ENCODE data around the gene ROR2.
"Not testable (repeated sequence)": the region's sequence is repeated elsewhere in the genome, so short reads cannot be mapped to it uniquely, and the experiment has no call there.

The ROR2 gene

DNA sequence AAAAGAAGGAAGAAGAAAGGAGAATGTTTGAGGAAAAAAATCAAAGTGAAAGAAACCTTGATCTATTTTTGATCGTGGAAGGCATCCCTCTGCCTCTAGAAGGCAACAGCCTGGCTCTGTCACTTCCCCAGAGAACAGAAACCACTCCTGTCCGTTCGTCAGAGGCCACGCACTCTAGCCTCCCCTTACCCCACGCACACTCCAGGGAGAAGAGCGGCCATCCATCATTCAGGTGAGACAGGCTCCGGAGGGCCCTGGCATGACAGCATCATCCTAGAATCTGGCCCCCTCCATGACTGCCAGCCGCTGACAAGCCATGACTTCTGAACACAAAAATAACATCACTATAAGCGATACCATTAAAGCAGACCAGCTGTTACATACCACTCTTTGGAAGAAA is 135.8 kb downstream of the ROR2 start:
- DNase-seq: no peak

DNA sequence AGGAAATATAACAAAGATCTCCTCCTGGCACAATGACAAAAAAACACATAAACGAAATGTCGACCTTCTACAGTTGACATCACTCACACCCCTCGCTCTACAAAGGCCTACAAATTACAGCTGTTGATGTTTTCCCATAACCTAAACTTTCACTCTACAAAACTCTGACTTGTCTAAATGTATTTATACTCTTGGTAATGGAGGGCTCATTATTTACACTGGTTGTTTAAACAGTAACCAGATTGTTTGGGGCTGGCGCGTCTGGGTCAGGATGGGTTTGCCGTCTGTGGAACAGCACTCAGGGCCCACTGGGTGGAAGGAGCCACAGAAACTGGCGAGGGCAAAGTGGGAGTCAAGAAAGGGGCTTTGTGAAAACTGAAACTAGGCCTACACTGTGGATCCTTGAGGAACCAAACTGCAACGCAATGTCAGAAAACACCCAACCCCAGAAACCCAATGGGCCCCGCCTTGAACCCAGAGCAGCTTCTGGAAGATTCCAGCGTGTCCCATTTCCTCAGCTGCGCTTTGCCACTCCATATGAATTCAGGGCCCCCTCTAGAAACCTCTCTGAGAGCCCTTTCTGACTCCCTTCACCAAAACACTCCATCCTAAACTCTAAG is 136.7 kb downstream of the ROR2 start:
- no peak for DNase-seq

DNA sequence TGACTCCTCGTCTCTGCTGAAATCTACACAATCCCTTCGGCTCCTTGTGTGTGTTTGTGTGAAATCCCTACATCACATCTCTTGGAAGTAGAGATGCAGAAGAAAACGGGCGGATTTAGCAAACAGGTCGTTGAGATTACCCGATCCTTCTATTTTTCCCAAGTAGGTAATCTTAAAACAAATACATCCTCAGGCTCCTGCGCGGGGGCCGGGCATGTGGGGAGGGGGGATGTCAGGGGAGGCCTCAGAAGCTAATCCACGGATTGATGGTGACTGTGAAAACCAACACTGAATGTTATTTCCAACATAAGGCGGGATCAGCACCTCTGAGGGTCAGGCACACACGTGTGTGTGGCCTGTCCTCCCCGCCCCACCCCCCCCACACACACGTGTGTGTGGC is 137.8 kb downstream of the ROR2 start:
- no peak for DNase-seq

DNA sequence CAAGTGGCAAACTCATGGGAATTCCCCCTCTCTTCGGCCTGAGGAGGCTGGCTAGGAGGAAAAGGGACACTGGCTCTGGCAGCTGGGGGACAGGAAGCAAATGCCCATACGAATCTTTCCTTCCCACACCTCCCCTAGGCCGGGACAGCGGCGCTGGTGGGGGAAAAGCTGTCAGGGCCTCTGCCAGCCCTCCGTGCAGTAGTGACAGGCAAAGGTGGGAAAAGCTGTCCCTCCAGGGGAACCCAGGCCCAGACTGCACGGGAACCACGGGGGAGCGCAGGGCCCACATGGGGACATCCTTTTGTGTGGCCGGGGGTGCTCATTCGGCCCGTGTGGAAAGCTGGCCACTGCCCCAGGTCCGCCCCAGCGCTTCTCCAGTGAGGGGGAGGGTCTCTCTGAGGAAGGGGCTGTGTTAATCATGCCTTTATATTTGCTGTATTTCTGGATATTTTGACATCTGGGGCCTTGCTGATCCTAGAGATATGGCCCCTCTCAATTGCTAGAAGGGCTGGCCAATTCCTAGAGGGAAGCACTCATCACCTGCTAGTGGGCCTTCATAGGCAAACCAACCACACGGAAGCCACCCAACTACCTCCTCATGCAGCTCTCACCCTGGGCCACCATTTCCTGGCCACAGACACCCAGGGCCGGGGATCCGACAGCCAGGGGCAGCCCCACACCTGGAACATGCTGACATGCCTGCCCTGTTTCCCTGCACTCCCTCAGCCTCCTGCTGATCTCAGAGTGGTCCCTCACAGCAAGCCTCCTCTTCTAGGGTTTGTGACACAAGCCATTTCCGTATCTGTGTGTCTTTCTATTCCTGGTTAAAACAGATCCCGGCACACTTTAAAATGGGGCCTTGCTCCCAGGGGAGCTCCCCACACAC is 138.8 kb downstream of the ROR2 start:
- DNase-seq: no peak

DNA sequence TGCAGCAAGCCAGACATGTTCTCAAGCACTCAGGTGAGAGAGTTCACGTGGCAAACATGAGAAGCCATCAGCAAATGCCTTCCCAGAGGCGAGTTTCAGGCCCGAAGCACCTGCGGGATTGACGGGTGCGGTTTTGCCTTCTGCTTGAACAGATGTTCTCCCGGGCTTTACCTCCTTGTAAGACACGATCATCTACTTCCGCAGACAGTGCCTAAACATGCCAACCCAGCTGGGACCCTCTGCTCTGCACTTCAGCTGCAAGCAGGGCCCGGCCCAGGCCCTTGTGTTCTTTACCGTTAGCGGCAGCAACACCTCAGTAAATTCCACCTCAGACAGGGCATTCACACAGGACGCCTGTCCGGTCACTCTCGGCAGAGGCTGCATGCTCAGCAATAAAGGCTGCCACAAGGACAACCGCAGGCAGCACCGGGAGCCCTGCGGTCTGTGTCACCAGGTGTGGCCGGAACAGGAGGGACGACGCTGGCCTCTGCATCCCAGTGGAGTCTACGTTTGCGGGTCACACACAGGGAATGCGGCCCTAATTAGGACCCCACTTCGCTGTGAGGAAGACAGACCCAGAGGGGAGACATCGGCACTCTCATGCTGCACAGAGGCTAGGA is 139.6 kb downstream of the ROR2 start:
- DNase-seq: no peak

DNA sequence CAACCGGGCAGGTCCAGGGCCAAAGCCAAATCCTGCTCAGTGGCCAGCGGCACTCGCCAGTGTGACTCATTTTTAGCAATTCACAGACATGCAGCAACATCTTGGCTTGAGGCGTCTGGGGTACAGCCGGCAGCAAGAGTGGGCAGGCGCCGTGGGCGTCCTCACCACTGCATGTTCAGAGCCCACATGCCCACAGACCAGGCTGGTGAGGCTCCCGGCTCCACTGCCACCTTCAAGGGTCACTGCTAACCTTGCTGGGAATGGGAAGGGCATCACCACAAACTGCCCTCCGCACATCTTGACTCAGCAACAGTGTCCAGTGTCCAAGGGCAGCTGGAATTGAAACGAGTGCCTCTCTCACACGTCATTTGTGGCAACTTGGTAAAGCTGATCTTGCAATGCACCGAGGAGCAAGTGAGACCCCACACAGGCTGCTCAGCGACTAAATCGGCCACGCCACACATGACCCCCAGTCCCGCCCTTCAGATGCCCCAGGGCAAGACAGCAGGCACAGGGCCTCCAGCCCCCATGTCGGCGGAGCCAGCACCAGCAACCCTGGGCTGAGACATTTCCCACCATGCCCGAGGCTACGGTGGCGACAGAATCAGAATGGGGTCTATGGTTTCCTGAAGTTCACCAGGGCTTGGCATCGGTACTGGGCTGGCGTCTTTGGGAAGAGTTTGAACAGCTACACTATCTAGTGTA is 140.3 kb downstream of the ROR2 start:
- no peak for DNase-seq

DNA sequence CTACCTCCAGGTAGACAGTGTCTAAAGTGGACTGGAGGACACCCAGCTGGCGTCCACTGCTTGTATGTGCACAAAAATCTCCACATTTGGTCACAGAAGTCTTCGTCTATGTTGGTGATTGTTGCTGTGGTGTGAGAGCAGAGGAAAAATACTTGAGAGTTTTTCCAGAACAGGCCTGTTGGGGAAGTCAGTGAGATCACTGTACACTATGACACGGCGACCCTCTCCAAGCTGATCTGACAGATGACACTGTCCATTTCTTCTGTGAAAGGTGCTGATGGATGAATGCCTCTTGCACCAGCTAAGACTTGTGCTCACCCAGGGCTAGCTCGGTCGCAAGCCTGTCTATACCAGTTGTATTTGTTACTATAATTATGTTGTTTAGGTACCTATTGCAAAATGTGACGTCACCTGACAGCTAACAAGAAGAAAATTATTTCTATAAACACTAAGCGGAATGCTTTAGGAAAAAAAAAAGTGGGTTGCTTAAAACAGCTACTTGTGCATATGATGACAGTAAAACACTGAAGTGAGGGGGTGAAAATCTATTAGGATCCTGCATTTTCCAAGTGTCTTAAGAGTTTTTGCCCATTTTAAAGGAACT is 142.3 kb downstream of the ROR2 start:
- no peak for DNase-seq

DNA sequence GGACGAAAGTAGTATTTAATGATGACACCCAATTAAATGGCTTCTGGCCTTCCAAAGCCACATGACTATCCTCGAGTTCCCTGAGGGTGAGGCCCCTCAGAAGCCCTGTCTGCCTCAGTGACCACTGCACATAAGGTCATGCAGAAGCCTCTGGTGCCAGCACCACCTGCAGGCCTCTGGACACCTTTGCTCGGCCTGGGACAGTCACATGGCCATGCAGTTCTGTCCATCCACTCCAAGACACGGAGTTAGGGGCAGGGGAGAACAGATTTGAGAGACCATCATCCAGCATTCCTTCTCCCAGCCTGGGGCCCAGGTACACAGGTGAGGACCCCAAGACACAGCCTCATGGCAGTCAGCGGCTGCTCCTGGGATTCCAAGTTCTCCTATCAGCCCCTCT is 145.0 kb downstream of the ROR2 start:
- DNase-seq: no peak

DNA sequence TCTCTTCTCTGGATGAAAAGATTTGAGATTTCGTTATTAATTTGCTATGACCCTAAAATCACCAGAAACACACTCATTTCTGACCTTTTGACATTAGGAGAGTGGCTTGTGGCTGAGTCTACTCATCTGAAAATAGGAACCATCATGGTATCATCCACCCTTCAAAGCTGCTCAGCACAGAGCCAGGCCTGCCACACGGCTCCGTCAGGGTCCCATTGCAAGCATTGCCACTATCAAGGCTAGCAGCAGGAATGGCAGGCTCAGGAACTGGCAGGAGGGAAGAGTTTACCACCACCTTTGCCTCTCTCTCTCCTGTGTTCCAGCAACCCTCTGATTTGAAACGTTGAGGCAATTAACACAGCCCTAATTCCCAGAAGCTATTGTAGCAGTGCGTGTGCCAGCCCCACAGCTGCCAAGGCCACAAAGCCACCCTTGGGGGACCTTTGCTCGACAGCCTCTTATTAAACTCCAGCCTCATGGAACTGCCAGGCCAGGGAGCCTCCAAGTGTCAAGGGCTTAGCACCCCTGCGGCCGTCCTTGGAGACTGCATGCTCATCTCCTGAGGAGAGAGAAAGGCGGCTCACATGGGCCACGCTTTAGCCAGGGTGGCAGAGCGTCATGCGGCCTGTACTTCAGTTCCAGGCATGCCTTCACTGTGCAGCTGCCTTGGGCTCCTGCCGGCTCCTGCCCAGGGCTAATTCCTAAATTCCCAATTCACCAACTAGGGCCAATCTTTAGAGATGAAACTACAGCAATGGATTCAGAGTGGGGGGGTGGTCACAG is 145.9 kb downstream of the ROR2 start:
- DNase-seq: no peak

DNA sequence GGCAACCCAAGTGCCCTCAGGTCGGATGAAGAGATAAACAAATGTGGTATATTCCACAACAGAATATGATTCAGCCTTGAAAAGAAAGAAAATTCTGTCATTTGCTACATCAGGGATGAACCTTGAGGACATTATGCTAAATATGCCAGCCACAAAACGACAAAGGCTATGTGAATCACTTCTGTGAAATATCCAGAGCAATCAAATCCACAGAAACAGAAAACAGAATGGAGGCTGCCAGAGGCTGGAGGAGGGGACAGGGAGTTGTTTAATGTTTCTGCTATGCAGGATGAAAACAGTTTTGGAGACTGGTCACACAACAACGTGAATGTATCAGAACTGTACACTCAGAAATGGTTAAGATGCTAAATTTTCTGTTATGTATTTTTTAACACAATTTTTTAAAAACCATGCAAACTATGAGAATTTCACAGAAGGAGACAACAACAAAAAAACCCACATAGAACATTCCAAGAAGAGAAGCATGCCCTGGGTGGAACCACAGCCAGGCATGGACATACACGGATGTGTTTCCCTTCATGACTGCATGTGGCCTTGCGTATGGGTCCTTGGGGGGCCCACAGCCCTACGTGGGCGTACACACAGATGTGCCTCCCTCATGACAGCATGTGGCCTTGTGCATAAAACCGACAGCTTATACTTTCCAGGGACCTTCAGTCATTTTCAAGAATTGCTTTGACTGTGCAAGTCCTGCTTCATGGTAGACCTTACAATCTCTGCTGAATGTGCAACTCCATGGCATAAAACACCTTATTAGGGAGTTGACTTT is 146.7 kb downstream of the ROR2 start:
- DNase-seq: peak; percentile 7

DNA sequence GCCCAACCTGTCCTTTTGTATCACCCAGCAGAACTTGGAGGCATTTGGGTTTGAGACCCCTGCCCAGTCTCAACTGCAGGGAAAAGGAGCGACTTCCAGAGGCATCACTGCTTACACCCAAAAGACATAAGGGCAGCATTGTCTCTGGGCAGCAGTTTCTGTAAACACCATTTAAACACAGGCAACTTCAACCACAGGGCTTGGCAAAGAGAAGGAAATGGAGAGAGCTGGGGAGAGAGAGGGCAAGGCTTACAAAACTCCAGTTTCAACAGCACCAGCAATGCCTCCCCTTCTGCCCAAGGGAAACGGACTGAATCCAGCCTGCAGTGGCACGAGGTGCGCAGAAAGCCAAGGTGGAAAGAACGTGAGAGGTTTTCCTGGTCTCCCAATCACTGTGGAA is 147.6 kb downstream of the ROR2 start:
- DNase-seq: no peak

DNA sequence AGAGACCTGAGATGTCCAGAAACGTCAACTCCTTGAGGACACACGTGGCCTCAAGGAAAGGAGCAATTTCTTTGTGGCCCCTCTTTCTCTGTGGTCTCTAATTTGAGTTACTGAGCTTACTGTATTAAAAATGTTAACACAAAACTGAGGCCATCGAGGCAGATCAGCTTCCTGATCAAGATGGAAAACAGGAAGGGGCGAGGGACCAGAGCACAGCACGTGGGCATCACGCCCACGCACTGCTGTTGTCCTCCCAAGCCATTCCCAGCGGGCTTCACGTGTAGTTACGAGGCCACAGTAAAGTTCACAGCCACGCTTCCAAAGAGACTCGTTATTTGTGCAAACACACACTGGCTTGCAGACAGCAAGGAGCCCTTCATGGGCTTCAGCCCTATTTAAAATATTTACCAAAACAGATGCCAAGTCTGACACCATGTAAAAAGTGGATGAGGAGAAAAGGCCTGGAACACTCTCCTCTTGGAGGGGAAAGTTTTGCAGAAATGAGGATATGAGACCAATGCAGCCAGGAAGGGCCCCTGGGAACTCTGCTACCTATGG is 149.5 kb downstream of the ROR2 start:
- no peak for DNase-seq

DNA sequence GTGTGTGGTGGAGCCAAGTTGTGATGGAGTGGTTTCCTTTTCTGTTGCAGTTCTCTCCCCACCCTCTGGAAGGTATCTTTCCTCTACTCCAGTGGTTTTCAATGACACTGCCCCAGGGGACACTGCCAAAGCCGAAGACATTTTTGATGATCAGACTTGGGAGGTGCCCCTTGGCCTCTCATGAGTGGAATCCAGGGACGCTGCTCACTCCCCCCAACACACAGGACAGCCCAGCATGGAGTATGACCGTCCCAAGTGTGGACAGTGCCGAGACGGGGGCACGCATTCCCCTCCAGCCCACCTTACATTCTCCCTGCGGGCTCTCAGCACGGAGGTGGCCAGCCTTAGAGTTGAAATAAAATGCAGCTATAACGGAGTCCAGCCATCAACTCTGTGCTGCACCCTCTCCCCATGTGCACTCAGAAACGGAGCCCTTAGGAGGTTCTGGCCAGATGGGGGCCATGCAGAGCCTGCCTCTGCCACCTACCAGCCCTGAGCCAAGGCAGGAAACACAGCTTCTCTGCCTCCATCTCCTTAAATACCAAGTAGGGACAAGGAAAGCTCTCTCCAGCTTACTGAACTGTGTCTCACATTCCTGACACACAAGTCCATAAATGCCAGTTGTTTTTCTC is 150.8 kb downstream of the ROR2 start:
- no peak for DNase-seq

DNA sequence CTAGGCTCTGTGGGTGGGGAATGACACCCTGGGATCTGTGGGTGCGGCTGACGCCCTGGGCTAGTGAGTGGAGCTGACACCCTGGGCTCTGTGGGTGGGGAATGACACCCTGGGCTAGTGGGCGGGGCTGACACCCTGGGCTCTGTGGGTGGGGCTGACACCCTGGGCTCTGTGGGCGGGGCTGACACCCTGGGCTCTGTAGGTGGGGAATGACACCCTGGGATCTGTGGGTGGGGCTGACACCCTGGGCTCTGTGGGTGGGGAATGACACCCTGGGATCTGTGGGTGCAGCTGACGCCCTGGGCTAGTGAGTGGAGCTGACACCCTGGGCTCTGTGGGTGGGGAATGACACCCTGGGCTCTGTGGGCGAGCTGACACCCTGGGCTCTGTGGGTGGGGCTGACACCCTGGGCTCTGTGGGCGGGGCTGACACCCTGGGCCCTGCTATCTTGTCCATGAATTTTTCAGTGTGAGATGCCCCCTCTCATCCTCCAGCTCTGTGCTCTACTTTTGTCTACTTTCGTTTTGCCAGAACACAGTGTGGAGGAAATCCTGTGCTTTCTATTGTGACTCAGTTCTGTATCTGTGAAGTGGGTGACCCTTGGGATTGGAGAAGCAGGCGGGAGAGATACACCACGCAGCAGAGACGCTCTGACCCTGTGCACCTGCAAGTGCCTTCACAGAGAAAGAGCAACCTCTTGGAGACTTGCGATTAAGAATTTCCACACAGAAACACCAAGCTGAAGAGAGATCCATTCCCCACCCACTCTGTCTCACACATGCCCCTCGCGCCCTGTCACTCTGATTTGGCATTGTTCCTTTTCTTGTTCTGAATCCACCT is 151.5 kb downstream of the ROR2 start:
- DNase-seq: peak; percentile 61

DNA sequence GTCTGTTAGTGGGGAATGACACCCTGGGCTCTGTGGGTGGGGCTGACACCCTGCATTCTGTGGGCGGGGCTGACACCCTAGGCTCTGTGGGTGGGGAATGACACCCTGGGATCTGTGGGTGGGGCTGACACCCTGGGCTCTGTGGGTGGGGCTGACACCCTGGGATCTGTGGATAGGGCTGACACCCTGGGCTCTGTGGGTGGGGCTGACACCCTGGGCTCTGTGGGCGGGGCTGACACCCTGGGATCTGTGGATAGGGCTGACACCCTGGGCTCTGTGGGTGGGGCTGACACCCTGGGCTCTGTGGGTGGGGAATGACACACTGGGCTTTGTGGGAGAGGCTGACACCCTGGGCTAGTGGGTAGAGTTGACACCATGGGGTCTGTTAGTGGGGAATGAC is 152.5 kb downstream of the ROR2 start:
- not testable (repeated sequence) for DNase-seq

DNA sequence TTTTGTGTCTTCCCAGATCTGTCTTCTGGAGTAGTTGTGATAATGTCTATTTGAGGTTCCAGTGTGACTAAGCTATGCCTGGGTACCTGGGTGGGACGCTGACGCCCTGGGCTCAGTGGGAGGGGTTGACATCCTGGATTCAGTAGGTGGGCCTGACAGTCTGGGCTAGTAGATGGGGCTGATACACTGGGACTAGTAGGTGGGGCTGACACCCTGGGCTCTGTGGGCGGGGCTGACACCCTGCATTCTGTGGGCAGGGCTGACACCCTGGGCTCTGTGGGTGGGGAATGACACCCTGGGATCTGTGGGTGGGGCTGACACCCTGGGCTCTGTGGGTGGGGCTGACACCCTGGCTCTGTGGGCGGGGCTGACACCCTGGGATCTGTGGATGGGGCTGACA is 153.5 kb downstream of the ROR2 start:
- peak; percentile 31 for DNase-seq

DNA sequence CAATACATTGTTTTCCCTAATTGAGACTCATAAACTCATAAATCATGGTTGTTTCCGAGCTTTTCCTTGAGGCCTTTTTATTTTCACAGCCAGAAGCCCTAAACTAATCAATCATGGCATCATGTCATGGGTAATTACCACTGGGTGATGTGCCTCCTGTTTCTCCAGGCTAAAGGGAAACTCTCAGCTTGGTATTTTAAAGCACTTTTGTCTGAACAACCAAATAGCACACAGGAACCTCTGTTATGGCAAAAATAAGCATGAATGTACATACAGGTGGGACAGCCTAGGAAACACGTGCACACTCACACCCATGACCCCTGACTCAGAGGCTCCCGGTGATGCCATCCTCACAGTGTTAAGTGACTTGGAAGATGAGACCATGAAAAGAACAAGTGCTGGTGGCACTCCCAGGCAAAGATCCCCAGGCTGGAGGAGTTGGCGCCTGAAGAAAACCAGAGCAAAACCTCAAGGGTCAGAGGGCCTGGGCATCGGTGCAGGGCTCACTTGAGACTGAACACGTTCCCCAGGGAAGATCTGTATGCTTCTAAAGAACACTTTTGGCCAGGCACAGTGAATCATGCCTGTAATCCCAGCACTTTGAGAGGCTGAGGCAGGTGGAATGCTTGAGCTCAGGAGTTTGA is 154.3 kb downstream of the ROR2 start:
- DNase-seq: no peak

DNA sequence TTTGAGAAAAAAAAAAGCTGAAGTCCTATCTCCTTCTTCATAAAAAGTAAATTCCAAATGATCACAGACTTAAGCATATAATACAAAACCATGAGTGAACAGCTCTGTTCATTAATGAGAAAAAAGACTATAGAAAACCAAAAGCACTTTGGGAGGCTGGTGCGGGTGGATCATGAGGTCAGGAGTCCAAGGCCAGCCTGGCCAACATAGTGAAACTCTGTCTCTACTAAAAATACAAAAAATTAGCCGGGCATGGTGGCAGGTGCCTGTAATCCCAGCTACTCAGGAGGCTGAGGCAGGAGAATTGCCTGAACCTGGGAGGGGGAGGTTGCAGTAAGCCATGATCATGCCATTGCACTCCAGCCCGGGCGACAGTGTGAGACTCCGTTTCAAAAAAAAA is 156.7 kb downstream of the ROR2 start:
- not testable (repeated sequence) for DNase-seq

DNA sequence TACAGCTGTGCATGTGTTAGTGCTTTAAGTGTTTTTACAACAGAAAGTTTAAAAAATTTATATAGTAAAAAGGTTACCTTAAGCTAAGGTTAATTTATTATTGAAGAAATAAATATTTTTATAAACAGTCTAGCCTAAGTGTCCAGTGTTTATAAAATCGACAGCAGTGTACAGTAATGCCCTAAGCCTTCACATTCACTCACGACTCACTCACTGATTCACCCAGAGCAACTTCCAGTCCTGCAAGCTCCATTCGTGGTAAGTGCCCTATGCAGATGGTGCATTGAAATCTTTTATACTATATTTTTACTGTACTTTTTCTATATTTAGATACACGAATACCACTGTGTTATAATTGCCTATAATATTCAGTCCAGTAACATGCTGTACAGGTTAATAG is 159.1 kb downstream of the ROR2 start:
- DNase-seq: no peak

Measured in activated CD4-positive, alpha-beta T cell treated with anti-CD3 and anti-CD28 coated beads, Interleukin-2, amount 50 U/mL, for 16 hours (primary cell).